PC-3 (cell line): ENCODE data around the gene FBXO17. TPM values are rescaled to one million over a fixed set of nuclear protein-coding genes. Genes with fewer than 3 reads are reported as not detected.

Experiments
- ATAC-seq: fragments of 200-7000 bp; cut with Tn5 transposase; 2 replicates; pipeline ENCODE4 v1.9.1; 2020; ENCODE audit warnings: mild to moderate bottlenecking, moderate library complexity
- BruUV-seq: library from RNA; stranded (reverse); fragments of 400-500 nt; replicated peaks from 2 replicates; lab custom pipeline; 2021; lab: Mats Ljungman, UMichigan
- CTCF ChIA-PET: fragments of 300-600 bp; sonication (Branson Sonifier 250); formaldehyde crosslinking; loops from one replicate; lab custom pipeline; 2022; ENCODE audit warnings: antibody characterized with exemption; lab: Charles Lee
- POLR2A ChIA-PET: fragments of 300-600 bp; sonication (Branson Sonifier 250); formaldehyde crosslinking; loops from one replicate; lab custom pipeline; 2022; ENCODE audit warnings: antibody characterized with exemption; ENCODE audit not compliant: unreplicated experiment; lab: Charles Lee
- DNase-seq: peaks from one replicate; pipeline ENCODE4 v3.0.0-alpha.2; 2015
- H2AFZ ChIP-seq: fragments of 300-600 bp; sonication (generic); 2 replicates; pipeline ENCODE4 v1.6.0; 2016; ENCODE audit warnings: antibody characterized with exemption, low read length
- H3F3A ChIP-seq: fragments of 300-600 bp; sonication (generic); one replicate; pipeline ENCODE4 v1.6.0; 2017; ENCODE audit warnings: antibody characterized with exemption, low read length, control low read depth, mild to moderate bottlenecking; ENCODE audit not compliant: unreplicated experiment
- H3K27ac ChIP-seq: fragments of 300-600 bp; sonication (generic); 2 replicates; pipeline ENCODE4 v1.5.1; 2016; ENCODE audit warnings: mild to moderate bottlenecking, low read length
- H3K27me3 ChIP-seq: fragments of 300-600 bp; sonication (generic); 2 replicates; pipeline ENCODE4 v1.6.1; 2016; ENCODE audit warnings: low read length, mixed read lengths
- H3K36me3 ChIP-seq: fragments of 300-600 bp; sonication (generic); 2 replicates; pipeline ENCODE4 v1.6.1; 2016; ENCODE audit warnings: low read depth, mixed run types, low read length, mixed read lengths
- H3K4me1 ChIP-seq: fragments of 300-600 bp; sonication (generic); 2 replicates; pipeline ENCODE4 v1.5.1; 2016; ENCODE audit warnings: low read length; ENCODE audit not compliant: insufficient read depth
- H3K4me2 ChIP-seq: fragments of 300-600 bp; sonication (generic); 2 replicates; pipeline ENCODE4 v1.6.0; 2016; ENCODE audit warnings: low read length
- H3K4me3 ChIP-seq: fragments of 300-600 bp; sonication (generic); 2 replicates; pipeline ENCODE4 v1.5.1; 2016; ENCODE audit warnings: mild to moderate bottlenecking, low read length, mixed read lengths
- H3K79me2 ChIP-seq: fragments of 300-600 bp; sonication (generic); 2 replicates; pipeline ENCODE4 v1.6.1; 2017; ENCODE audit warnings: low read length, mixed read lengths
- H3K9ac ChIP-seq: fragments of 300-600 bp; sonication (generic); 2 replicates; pipeline ENCODE4 v1.6.0; 2016; ENCODE audit warnings: mild to moderate bottlenecking, low read length
- H3K9me2 ChIP-seq: fragments of 300-600 bp; sonication (generic); replicated peaks from 2 replicates; pipeline ENCODE4 v1.6.1; 2016; ENCODE audit warnings: mixed run types, low read length, mixed read lengths
- H3K9me3 ChIP-seq: fragments of 300-600 bp; sonication (generic); 2 replicates; pipeline ENCODE4 v1.6.1; 2016; ENCODE audit warnings: low read length, mixed read lengths
- H4K20me1 ChIP-seq: fragments of 300-600 bp; sonication (generic); 2 replicates; pipeline ENCODE4 v1.6.1; 2016; ENCODE audit warnings: low read length, mixed read lengths
- CTCF ChIP-seq: fragments of 300-600 bp; sonication (generic); conservative IDR thresholded peaks from 2 replicates; pipeline ENCODE4 v1.5.1; 2017; ENCODE audit warnings: antibody characterized with exemption, low read depth, mild to moderate bottlenecking, low read length
- EZH2 ChIP-seq: fragments of 300-600 bp; sonication (generic); IDR thresholded peaks from one replicate; pipeline ENCODE4 v1.6.1; 2017; ENCODE audit warnings: antibody characterized with exemption, mild to moderate bottlenecking, low read length; ENCODE audit not compliant: unreplicated experiment
- EZH2phosphoT487 ChIP-seq: fragments of 300-600 bp; sonication (generic); IDR thresholded peaks from 2 replicates; pipeline ENCODE4 v1.6.1; 2018; ENCODE audit warnings: mild to moderate bottlenecking, antibody characterized with exemption, low read length, borderline replicate concordance
- intact Hi-C: fragments of 100-400 bp; cut with micrococcal nuclease; formaldehyde crosslinking; loops from 2 replicates; pipeline ENCODE4 v1.9.0; 2023
- total RNA-seq: library from RNA; depleted of rRNA; stranded (reverse); fragments of >200 nt; gene quantifications from 2 replicates; pipeline ENCODE4 v1.2.3, GENCODE V29; 2014

Gene FBXO17
- total RNA-seq, 1 experiment from 2014 or later, result not detected

GRCh38 chr19:38928391-38929001 lies 47.0 kb downstream of the FBXO17 start:
- ChIA-PET CTCF (interaction anchor here (0.7 kb wide), 1 partner anchor 41 kb away, joined by 9 read pairs; no protein-coding TSS in a partner anchor), POLR2A (no interaction called here)
- no peak overlapping the region for H3K27ac ChIP-seq
- no peaks in the 10 kb centered on the region for H3K9me2 ChIP-seq
- intact Hi-C loops, result no loop called here
- no peaks in the 10 kb centered on the region for H3K9me3 ChIP-seq
- H3K79me2 ChIP-seq, result peaks cover 44% of the 10 kb centered on the region
- DNase-seq (no peak), ATAC-seq (no peak)
- no peaks in the 10 kb centered on the region for H3F3A ChIP-seq
- H2AFZ ChIP-seq, result no peak overlapping the region
- no peak overlapping the region for H3K4me3 ChIP-seq
- no peaks in the 10 kb centered on the region for H3K27me3 ChIP-seq
- BruUV-seq, result no TSS peak
- H3K4me2 ChIP-seq, result no peak overlapping the region
- H4K20me1 ChIP-seq, result no peaks in the 10 kb centered on the region
- no peak overlapping the region for H3K9ac ChIP-seq
- no peak for TF ChIP-seq EZH2phosphoT487
- no peak for TF ChIP-seq CTCF
- TF ChIP-seq EZH2, result no peak
- no peaks in the 10 kb centered on the region; the same call in 1 of the 2 replicates for H3K4me1 ChIP-seq
- H3K36me3 ChIP-seq, result peaks cover 12% of the 10 kb centered on the region

- CTCF ChIA-PET, result interaction anchor here (0.6 kb wide), 1 partner anchor 379 kb away, joined by 3 read pairs; no protein-coding TSS in a partner anchor
- no peak for TF ChIP-seq CTCF
- no peak for TF ChIP-seq EZH2
- no peak for TF ChIP-seq EZH2phosphoT487
- Histone ChIP-seq H3K4me3 (no peak overlapping the region), H3K9me2 (no peaks in the 10 kb centered on the region), H3K9ac (no peak overlapping the region), H3K4me1 (no peaks in the 10 kb centered on the region; the same call in 1 of the 2 replicates), H4K20me1 (no peaks in the 10 kb centered on the region), H3K27ac (no peak overlapping the region), H3F3A (no peaks in the 10 kb centered on the region), H3K79me2 (peaks cover 14% of the 10 kb centered on the region), H3K9me3 (no peaks in the 10 kb centered on the region), H2AFZ (no peak overlapping the region), H3K27me3 (no peaks in the 10 kb centered on the region), H3K36me3 (no peaks in the 10 kb centered on the region), H3K4me2 (no peak overlapping the region)
- no TSS peak for BruUV-seq
- POLR2A ChIA-PET, result no interaction called here
- ATAC-seq (no peak), DNase-seq (no peak)
- intact Hi-C loops, result no loop called here
These were observed 51.2 kb downstream of the FBXO17 start for GRCh38 chr19:38924388-38924787.

GRCh38 chr19:38922482-38922881 lies 53.1 kb downstream of the FBXO17 start:
- H3K9me3 ChIP-seq, result no peaks in the 10 kb centered on the region
- intact Hi-C loops, result no loop called here
- no peak for TF ChIP-seq EZH2phosphoT487
- no peak for TF ChIP-seq CTCF
- no peak for TF ChIP-seq EZH2
- no peak overlapping the region for H3K4me2 ChIP-seq
- ChIA-PET CTCF (no interaction called here), POLR2A (no interaction called here)
- H3K27ac ChIP-seq, result no peak overlapping the region
- DNase-seq (no peak), ATAC-seq (no peak)
- H3K4me1 ChIP-seq, result no peaks in the 10 kb centered on the region
- no peaks in the 10 kb centered on the region for H3K9me2 ChIP-seq
- H3K79me2 ChIP-seq, result no peaks in the 10 kb centered on the region
- BruUV-seq, result no TSS peak
- H2AFZ ChIP-seq, result no peak overlapping the region
- no peaks in the 10 kb centered on the region for H3F3A ChIP-seq
- no peaks in the 10 kb centered on the region for H3K36me3 ChIP-seq
- H3K27me3 ChIP-seq, result no peaks in the 10 kb centered on the region
- no peaks in the 10 kb centered on the region for H4K20me1 ChIP-seq
- H3K4me3 ChIP-seq, result no peak overlapping the region
- no peak overlapping the region for H3K9ac ChIP-seq
